AG09319 (cell line): ENCODE measurements around the gene NTNG2.

Source experiments
- DNase-seq: peaks from one replicate; pipeline ENCODE4 v3.0.0-alpha.2; 2010; ENCODE audit warnings: low read depth; ENCODE audit errors: extremely low read depth
- TF ChIP-seq, protein P1 (sequence below): IDR thresholded peaks from 2 replicates; pipeline ENCODE4 v1.5.1; 2011; ENCODE audit warnings: low read depth, mild to moderate bottlenecking, inconsistent platforms, low read length, moderate library complexity

Gene NTNG2

DNA sequence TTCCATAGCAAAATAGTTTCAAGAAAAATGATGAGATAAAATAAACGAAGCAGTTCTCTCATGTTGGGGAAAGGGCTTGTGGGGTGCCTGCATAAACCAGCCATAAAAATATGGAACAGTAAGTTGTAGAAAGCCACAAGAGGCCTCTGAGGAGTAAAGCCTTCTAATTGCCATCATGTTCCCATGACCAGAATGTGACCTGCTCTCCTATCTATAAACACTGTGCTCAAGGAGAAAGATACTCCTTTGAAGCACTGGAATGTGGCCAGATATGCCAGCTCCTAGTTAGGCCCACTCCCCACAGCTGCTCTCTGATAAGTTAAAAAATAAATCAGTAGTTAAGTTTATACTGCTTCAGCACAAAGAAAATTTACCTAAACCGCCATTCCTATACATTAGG lies 127.1 kb downstream of the NTNG2 start:
- DNase-seq = no peak
- TF ChIP-seq, protein P1, sequence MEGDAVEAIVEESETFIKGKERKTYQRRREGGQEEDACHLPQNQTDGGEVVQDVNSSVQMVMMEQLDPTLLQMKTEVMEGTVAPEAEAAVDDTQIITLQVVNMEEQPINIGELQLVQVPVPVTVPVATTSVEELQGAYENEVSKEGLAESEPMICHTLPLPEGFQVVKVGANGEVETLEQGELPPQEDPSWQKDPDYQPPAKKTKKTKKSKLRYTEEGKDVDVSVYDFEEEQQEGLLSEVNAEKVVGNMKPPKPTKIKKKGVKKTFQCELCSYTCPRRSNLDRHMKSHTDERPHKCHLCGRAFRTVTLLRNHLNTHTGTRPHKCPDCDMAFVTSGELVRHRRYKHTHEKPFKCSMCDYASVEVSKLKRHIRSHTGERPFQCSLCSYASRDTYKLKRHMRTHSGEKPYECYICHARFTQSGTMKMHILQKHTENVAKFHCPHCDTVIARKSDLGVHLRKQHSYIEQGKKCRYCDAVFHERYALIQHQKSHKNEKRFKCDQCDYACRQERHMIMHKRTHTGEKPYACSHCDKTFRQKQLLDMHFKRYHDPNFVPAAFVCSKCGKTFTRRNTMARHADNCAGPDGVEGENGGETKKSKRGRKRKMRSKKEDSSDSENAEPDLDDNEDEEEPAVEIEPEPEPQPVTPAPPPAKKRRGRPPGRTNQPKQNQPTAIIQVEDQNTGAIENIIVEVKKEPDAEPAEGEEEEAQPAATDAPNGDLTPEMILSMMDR = no peak

DNA sequence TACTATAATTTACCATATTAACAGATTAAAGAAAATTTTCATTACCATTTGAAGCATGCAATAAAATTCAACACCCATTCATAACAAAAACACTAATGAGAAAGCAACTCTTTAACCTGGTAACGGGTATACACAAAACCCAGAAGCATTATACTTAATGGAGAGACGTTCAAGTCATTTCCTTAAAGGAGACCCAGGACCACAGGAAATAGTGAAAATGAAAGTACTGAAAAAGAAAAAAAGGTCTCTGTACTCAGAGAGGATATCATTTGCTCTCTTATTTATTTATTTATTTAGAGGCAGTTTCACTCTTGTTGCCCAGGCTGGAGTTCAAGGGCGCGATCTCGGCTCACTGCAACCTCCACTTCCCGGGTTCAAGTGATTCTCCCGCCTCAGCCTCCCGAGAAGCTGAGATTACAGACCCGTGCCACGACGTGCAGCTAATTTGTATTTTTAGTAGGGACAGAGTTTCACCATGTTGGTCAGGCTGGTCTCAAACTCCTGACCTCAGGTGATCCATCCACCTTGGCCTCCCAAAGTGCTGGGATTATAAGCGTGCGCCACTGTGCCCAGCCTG lies 131.4 kb downstream of the NTNG2 start:
- TF ChIP-seq, protein P1 = no peak
- DNase-seq = no peak
